GM12874 (cell line): ENCODE results near the gene RALB.

ENCODE experiments used
- CTCF ChIP-seq: IDR thresholded peaks from 2 replicates; pipeline ENCODE4 v1.5.1; 2011; ENCODE audit warnings: low read depth, mild to moderate bottlenecking, control low read depth, low read length, moderate library complexity; ENCODE audit not compliant: insufficient read depth

RALB gene

GRCh38 chr2:120288016-120288373 lies 35.3 kb downstream of the RALB start:
- TF ChIP-seq CTCF: no peak

- TF ChIP-seq CTCF: 0 out of 2 replicates have a peak, but pooled peaks have one; percentile 2
Observed at GRCh38 chr2:120289221-120289906, 36.7 kb downstream of the RALB start.

GRCh38 chr2:120290737-120291136 lies 38.1 kb downstream of the RALB start:
- no peak for TF ChIP-seq CTCF

- no peak for TF ChIP-seq CTCF
Observed at GRCh38 chr2:120291401-120292311, 39.0 kb downstream of the RALB start.

GRCh38 chr2:120293096-120294007 lies 40.7 kb downstream of the RALB start:
- no peak for TF ChIP-seq CTCF

GRCh38 chr2:120294008-120294340 lies 41.3 kb downstream of the RALB start:
- TF ChIP-seq CTCF: no peak

- no peak for TF ChIP-seq CTCF
Observed at GRCh38 chr2:120298173-120298835, 45.7 kb downstream of the RALB start.
